ENCODE results near the gene RPRD1A.
"Not testable (repeated sequence)": the region's sequence is repeated elsewhere in the genome, so short reads cannot be mapped to it uniquely, and the experiment has no call there.

The RPRD1A gene

GRCh38 chr18:36031407-36031806, 36.0 kb downstream of the RPRD1A start:
- no peak for DNase-seq (ENCODE audit: low read depth, low spot score)

DNA sequence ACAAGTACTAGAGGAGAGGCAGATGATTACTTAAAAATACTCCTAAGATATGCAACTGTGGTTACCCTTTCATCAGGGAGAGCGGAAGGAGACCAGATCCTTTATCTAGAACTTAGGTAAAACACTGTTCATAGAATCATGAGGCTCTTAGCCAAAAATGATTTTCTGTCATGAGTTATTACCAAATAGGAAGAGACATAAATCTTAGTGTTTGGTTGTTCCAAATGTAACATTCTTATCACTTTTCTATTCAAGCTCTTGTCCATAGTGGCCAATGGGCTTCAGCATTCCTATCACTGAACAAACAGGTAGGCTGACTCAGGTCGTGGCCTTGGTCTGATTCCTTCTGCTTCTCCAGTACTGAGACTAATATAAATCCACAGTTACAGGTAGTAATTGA, 38.5 kb downstream of the RPRD1A start:
- DNase-seq (ENCODE audit: low read depth, low spot score), result no peak

- no peak for DNase-seq (ENCODE audit: low read depth, low spot score)
Observed at GRCh38 chr18:36025025-36025424, 42.3 kb downstream of the RPRD1A start.

- DNase-seq (ENCODE audit: low read depth, low spot score), result not testable (repeated sequence)
Observed at GRCh38 chr18:36024241-36024640, 43.1 kb downstream of the RPRD1A start.

DNA sequence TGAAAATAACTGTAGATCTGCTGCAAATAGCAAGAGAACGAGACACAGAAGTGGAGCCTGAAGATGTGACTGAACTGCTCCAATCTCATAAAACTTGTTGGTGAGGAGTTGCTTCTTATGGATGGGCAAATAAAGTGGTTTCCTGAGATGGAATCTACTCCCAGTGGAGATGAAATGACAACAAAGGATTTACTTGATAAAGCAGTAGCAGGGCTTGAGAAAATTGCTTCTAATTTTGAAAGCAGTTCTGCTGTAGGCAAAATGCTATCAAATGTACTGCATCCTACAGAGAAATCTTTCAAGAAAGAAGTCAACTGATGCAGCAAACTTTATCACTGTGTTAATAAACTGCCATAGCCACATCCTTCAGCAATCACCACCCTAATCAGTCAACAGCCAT, 44.0 kb downstream of the RPRD1A start:
- no peak for DNase-seq (ENCODE audit: low read depth, low spot score)

- no peak for DNase-seq (ENCODE audit: low read depth, low spot score)
Observed at GRCh38 chr18:36020174-36020711, 47.1 kb downstream of the RPRD1A start.

DNA sequence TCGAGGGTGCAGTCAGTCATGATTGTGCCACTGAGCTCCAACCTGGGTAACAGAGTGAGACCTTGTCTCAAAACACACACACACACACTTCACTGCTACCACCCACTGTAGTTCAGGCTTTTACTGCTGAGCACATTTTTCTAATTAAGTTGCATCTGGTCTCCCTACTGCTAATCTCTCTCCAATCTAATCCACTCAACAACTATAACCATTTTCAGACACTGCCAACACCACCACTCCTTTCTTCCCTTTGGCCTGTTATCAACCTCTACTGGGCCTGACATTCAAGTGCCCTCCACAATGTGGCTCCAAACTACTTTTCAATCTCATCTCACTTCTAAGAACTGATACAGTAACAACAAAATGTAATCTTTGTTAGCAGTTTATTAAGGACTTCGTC, 50.1 kb downstream of the RPRD1A start:
- no peak for DNase-seq (ENCODE audit: low read depth, low spot score)

DNA sequence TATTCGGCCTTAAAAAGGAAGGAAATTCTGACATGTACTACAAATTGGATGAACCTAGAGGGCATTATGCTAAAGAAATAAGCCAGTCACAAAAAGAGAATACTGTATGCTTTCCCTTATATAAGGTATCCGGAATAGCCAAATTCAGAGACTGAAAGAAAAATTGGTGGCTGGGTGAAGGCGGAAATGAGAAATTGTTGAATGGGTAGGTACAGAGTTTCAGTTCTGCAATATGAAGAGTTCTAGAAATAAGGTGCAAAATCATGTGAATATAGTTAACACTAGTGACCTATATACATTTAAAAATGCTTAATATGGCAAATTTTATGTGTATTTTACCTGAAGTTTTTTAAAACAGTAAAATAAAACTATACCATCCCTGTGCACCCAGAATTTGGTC, 51.7 kb downstream of the RPRD1A start:
- no peak for DNase-seq (ENCODE audit: low read depth, low spot score)

GRCh38 chr18:36012891-36013290, 54.5 kb downstream of the RPRD1A start:
- no peak for DNase-seq (ENCODE audit: low read depth, low spot score)

DNA sequence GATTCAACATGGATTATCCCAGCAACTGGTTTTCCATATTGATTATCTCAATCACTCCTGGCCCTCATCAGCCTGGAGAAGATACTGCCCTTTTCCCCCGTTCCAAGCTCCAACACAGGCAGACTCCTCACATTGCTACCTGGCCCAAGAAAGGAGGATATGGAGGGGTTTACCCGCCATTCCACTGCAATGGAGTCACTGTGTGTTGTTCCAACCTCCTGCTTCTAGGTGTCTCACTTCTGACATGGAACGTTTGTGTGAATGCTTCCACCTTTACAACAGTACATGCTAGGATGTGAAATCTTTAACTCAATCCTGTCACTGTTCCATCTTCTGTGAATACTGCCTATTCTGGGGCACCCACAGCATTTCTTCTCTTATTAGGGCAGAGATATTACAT, 58.1 kb downstream of the RPRD1A start:
- no peak for DNase-seq (ENCODE audit: low read depth, low spot score)

DNA sequence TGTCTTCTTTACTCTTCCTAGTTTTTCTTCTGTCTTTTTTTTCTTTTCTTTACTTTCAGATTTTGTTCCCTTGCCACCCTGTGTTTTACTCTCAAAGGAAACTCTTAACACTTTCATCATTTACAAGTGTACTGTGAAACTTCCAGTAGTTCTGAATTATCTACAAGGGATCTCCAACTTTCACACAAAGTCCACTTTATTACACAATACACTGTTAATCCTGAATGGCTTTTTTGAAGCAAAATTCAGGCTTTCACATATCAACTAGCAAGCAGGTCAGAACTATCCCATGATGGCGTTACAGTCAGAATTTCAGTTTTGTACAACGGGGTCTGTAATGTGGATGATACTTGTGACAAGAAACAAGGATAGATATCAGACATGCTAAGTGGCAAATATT, 60.4 kb downstream of the RPRD1A start:
- no peak for DNase-seq (ENCODE audit: low read depth, low spot score)

- DNase-seq (ENCODE audit: low read depth, low spot score), result no peak
Observed at GRCh38 chr18:35999925-36000324, 67.4 kb downstream of the RPRD1A start.

GRCh38 chr18:35998967-35999366, 68.4 kb downstream of the RPRD1A start:
- DNase-seq (ENCODE audit: low read depth, low spot score), result no peak

GRCh38 chr18:35993013-35993412, 74.3 kb downstream of the RPRD1A start:
- no peak for DNase-seq (ENCODE audit: low read depth, low spot score)

GRCh38 chr18:35991696-35992095, 75.7 kb downstream of the RPRD1A start:
- no peak for DNase-seq (ENCODE audit: low read depth, low spot score)

- no peak for DNase-seq (ENCODE audit: low read depth, low spot score)
Observed at GRCh38 chr18:35983818-35984217, 83.5 kb downstream of the RPRD1A start.

GRCh38 chr18:35983147-35983546, 84.2 kb downstream of the RPRD1A start:
- DNase-seq (ENCODE audit: low read depth, low spot score), result no peak

DNA sequence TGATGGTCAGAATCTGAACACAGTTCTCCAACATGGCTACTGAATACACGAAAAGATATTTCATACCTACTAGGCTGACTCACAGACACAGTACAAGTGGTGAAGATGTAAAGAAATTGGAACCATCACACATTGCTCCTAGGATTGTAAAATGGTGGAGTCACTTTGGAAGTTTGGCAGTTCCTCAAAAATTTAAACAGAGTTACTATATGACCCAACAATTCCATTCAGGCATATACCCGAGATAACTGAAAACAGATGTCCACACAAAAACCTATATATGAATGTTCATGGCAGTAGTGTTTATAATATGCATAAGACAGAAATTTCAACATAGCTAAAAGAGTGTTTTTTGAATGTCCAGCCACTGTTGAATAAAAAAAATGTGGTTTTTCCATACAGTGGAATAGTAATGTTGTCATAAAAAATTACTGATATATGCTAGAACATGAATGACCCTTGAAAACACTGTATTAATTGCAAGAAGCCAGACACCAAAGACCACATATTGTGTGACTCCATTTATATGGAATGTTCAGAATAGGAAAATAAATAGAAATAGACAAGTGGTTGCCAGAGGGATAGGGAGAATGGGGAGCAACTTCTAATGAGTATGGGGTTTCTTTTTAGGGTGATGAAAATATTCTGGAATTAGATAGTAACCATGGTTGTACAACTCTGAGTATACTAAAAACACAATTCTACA, 84.8 kb downstream of the RPRD1A start:
- no peak for DNase-seq (ENCODE audit: low read depth, low spot score)

- no peak for DNase-seq (ENCODE audit: low read depth, low spot score)
Observed at GRCh38 chr18:35979112-35979511, 88.2 kb downstream of the RPRD1A start.

DNA sequence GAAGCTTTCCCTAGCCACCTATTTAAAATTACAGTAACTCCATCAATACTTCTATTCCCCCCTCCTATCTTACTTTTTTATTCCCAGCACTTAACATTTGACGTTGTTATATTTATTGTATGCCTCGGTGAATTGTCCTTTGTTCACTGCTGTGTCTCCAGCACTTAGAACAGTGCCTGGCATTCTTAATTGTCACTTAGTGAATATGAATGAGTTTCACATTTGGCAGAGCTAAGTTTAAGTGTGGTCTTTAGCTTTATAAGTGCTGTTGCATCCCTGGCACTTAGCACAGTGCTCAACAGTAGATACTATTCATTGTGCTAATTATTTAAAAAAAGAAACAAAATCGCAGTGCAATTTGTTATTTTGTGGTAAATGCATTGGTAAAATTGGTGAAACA, 93.2 kb downstream of the RPRD1A start:
- DNase-seq (ENCODE audit: low read depth, low spot score), result no peak

GRCh38 chr18:35973650-35974049, 93.7 kb downstream of the RPRD1A start:
- no peak for DNase-seq (ENCODE audit: low read depth, low spot score)

GRCh38 chr18:35972197-35973000, 95.0 kb downstream of the RPRD1A start, which contains the start of gene RMP24:
TSS of gene RMP24 (plus strand) at chr18:35972679.
- DNase-seq (ENCODE audit: low read depth, low spot score), result peak; percentile 81

DNA sequence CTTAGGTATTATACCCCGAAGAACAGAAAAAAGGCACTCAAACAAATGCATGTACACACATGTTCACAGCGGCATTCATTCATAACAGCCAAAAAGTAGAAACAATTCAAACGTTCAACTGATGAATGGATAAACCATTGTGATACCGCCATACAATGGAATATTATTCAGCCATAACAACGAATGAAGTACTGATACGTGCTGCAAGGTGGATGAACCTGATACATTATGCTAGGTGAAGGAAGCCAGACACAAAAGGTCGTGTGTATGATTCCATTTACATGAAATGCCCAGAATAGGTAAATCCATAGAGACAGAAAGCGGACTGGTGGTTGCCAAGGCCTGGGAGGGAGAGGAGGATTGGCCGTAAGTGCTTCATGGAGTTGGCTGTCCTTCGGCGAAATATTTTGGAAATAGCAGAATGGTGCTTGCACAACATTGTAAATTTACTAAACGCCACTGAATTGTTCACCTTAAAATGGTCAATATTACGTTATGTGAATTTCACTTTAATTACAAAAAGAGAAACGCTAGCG, 95.6 kb downstream of the RPRD1A start:
- DNase-seq (ENCODE audit: low read depth, low spot score), result no peak
